Measurements from ENCODE around the gene DAZAP2. TPM values are rescaled to one million over a fixed set of nuclear protein-coding genes. Genes with fewer than 3 reads are reported as not detected.
A peak's percentile ranks its signal among the peaks of the same experiment; 100 is the strongest.
"Not testable (repeated sequence)": the region's sequence is repeated elsewhere in the genome, so short reads cannot be mapped to it uniquely, and the experiment has no call there.

DAZAP2 gene
- total RNA-seq, 4 donors from 2014 or later = 197 to 255 (median 238) TPM

DNA sequence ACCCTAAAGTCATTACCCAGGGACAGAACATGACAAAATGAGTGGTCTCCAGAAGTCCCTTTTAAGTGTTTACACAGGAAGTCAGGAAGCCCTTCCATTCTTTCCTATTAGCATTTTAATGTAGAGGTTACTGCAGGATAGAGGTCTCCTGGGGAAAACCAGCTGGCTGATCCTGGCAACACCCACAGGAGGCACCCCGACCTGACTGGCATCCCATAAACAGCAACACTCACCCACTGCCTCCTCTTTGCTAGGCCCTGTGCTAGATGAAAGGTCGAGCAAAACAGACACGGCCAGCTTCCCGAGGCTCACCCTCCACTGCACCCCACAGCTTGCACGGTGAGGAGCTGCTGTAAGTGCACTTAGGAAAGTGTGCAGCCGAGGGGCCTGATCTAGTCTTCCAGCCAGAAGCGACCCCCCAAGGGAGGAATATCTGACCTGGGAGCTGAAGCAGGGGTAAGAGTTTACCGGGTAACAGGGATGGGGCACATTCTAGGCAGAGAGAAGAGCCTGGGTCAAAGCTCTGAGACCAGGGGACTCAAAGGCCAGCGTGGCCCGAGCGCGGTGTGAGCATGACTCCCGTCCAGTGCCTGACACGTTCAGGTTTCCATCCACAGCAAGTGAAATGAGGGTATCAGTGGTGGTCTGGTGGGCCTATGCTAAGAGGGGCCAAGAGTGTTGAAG, 9.0 kb downstream of the DAZAP2 start:
- H3K4me1 ChIP-seq = peaks cover 0 to 28% (median 8%) of the 10 kb centered on the region in 4 donors
- H3K4me3 ChIP-seq = no peak overlapping the region
- no peaks in the 10 kb centered on the region for H3K9me3 ChIP-seq
- H3K27ac ChIP-seq = no peak overlapping the region
- no peak for TF ChIP-seq POLR2A (IDR thresholded peaks at IDR 0.05)
- TF ChIP-seq EP300 (IDR thresholded peaks at IDR 0.05) = no peak
- TF ChIP-seq, protein P1, sequence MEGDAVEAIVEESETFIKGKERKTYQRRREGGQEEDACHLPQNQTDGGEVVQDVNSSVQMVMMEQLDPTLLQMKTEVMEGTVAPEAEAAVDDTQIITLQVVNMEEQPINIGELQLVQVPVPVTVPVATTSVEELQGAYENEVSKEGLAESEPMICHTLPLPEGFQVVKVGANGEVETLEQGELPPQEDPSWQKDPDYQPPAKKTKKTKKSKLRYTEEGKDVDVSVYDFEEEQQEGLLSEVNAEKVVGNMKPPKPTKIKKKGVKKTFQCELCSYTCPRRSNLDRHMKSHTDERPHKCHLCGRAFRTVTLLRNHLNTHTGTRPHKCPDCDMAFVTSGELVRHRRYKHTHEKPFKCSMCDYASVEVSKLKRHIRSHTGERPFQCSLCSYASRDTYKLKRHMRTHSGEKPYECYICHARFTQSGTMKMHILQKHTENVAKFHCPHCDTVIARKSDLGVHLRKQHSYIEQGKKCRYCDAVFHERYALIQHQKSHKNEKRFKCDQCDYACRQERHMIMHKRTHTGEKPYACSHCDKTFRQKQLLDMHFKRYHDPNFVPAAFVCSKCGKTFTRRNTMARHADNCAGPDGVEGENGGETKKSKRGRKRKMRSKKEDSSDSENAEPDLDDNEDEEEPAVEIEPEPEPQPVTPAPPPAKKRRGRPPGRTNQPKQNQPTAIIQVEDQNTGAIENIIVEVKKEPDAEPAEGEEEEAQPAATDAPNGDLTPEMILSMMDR (IDR thresholded peaks at IDR 0.05) = no peak
- no peaks in the 10 kb centered on the region for H3K27me3 ChIP-seq
- DNase-seq (ENCODE audit: low spot score in 2 of 2) = no peak
- 60 to 68% methylated on average over 14 of the region's 14 CpGs for WGBS, 2 donors
- H3K36me3 ChIP-seq = peaks cover 0 to 33% (median 0%) of the 10 kb centered on the region in 3 donors

DNA sequence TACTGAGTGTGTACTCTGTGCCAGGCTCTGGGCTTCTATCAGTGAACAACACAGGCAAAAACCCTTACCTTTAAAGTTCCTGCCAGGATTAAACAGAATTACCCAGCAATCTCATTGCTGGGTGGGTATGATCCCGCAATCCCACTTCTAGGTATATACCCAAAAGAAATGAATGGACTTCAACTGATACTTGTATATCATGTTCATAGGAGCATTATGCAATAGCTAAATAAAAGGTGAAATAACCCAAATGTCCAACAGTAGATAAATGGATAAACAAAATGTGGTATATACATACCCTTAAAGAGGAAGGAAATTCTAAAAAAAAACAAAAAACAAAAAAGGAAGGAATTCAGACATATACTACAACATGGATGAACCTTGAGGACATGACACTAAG, 14.7 kb downstream of the DAZAP2 start:
- no peaks in the 10 kb centered on the region for H3K9me3 ChIP-seq
- H3K27me3 ChIP-seq = no peaks in the 10 kb centered on the region
- DNase-seq (ENCODE audit: low spot score in 2 of 2) = no peak
- peaks cover 0 to 3% (median 0%) of the 10 kb centered on the region in 3 donors for H3K36me3 ChIP-seq
- H3K4me3 ChIP-seq = no peak overlapping the region
- no peak for TF ChIP-seq EP300 (IDR thresholded peaks at IDR 0.05)
- TF ChIP-seq POLR2A (IDR thresholded peaks at IDR 0.05) = no peak
- TF ChIP-seq, protein P1 (IDR thresholded peaks at IDR 0.05) = no peak
- 97 to 100% methylated on average over 1 of the region's 1 CpG for WGBS, 2 donors
- H3K4me1 ChIP-seq = no peaks in the 10 kb centered on the region
- H3K27ac ChIP-seq = no peak overlapping the region

DNA sequence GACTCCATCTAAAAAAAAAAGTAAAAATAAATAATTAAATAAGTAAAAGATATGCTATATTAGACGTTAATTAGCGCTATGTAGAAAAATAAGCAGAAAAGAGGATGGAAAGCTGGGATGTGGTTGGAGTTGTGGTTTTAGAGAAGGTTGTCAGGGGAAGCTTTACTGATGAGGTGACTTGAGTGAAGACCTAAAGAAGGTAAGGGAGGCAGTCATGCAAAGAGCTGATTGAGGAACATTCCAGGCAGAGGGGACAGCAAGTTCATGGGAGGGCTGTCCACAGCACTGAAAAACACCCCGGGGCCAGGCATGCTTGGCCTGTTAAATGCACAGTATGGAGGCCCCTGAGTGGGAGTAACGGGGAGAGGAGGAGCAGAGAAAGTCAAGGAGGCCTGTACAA, 15.9 kb downstream of the DAZAP2 start:
- H3K4me3 ChIP-seq = no peak overlapping the region
- H3K27ac ChIP-seq = no peak overlapping the region
- TF ChIP-seq, protein P1 (IDR thresholded peaks at IDR 0.05) = no peak
- no peak for TF ChIP-seq POLR2A (IDR thresholded peaks at IDR 0.05)
- no peak for TF ChIP-seq EP300 (IDR thresholded peaks at IDR 0.05)
- peaks cover 0 to 3% (median 0%) of the 10 kb centered on the region in 3 donors for H3K36me3 ChIP-seq
- no peaks in the 10 kb centered on the region for H3K27me3 ChIP-seq
- H3K9me3 ChIP-seq = no peaks in the 10 kb centered on the region
- no peak for DNase-seq (ENCODE audit: low spot score in 2 of 2)
- 81 to 83% methylated on average over 4 of the region's 4 CpGs for WGBS, 2 donors
- no peaks in the 10 kb centered on the region for H3K4me1 ChIP-seq

DNA sequence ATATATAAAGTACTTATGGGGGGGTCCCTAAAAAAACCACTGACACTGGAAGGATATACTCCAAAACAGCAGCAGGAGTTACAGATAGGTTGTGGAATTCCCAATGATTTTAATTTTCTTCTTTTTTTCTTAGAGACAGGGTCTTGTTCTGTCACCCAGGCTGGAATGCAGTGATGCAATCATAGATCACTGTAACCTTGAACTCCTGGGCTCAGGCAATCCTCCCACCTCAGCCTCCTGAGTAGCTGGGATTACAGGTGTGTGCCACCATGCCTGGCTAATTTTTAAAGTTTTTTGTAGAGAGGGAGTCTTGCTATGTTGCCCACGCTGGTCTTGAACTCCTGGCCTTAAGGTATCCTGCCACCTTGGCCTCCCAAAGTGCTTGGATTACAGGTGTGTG, 21.0 kb downstream of the DAZAP2 start:
- not testable (repeated sequence) for H3K9me3 ChIP-seq
- 92 to 96% methylated on average over 1 of the region's 1 CpG for WGBS, 2 donors

DNA sequence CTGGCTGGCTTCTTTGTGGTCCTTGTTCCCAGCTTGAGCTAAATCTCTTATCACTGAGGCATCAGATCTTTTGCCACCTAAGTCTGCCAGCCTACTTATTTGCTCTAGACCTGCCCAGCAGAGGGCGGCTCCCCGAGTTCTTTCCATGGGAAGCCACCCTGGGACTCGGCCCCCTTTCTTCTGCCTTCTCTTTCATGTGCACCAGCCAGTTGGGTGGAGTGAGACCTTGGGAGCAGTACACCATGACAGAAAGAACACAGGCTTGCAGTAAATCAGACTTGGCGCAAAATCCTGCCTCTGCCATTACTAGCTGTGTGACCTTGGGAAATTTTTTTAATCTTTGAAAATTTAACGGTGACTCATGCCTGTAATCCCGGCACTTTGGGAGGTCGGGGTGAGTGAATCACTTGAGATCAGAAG, 24.1 kb downstream of the DAZAP2 start:
- TF ChIP-seq, protein P1 (IDR thresholded peaks at IDR 0.05) = peak in 1 of 5 experiments; percentile 24
- TF ChIP-seq POLR2A (IDR thresholded peaks at IDR 0.05) = no peak
- H3K9me3 ChIP-seq = no peaks in the 10 kb centered on the region
- DNase-seq (ENCODE audit: low spot score in 2 of 2) = peak in 1 of 2 donors; percentile 25
- no peaks in the 10 kb centered on the region for H3K27me3 ChIP-seq
- H3K27ac ChIP-seq = no peak overlapping the region
- no peak overlapping the region for H3K4me3 ChIP-seq
- H3K4me1 ChIP-seq = no peaks in the 10 kb centered on the region
- H3K36me3 ChIP-seq = no peaks in the 10 kb centered on the region
- WGBS, 2 donors = 28 to 34% methylated on average over 7 of the region's 7 CpGs

More for the DNA sequence above, 21.0 kb downstream of the DAZAP2 start:
- H3K4me1 ChIP-seq; H3K27ac ChIP-seq; H3K36me3 ChIP-seq; DNase-seq (ENCODE audit: low spot score in 2 of 2); H3K4me3 ChIP-seq; H3K27me3 ChIP-seq: not testable (repeated sequence)
